Nucleus accumbens (tissue), 56 donors: Measurements from ENCODE around the gene ANO8.
"Not testable (repeated sequence)": the region's sequence is repeated elsewhere in the genome, so short reads cannot be mapped to it uniquely, and the experiment has no call there.

Source experiments
- DNase-seq, 56 donors: peaks; one replicate each; lab custom pipeline; 2025; lab: John Stamatoyannopoulos, UW

ANO8 gene

DNA sequence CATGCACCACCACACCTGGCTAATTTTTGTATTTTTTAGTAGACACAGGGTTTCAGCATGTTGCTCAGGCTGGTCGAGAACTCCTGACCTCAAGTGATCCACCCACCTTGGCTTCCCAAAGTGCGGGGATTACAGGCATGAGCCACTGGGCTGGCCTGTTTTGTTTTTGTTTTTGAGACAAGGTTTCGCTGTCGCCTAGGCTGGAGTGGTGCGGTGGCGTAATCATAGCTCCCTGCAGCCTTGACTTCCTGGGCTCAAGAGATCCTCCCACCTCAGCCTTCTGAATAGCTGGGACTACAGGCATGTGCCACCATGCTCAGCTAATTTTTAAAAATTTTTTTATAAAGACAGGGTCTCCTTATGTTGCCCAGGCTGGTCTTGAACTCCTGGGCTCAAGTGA is 39.1 kb downstream of the ANO8 start:
- not testable (repeated sequence) for DNase-seq

GRCh38 chr19:17294051-17294891 is 40.4 kb downstream of the ANO8 start:
- peak in 1 of 56 donors; percentile 32 for DNase-seq

GRCh38 chr19:17293605-17294004 is 41.0 kb downstream of the ANO8 start:
- no peak for DNase-seq

DNA sequence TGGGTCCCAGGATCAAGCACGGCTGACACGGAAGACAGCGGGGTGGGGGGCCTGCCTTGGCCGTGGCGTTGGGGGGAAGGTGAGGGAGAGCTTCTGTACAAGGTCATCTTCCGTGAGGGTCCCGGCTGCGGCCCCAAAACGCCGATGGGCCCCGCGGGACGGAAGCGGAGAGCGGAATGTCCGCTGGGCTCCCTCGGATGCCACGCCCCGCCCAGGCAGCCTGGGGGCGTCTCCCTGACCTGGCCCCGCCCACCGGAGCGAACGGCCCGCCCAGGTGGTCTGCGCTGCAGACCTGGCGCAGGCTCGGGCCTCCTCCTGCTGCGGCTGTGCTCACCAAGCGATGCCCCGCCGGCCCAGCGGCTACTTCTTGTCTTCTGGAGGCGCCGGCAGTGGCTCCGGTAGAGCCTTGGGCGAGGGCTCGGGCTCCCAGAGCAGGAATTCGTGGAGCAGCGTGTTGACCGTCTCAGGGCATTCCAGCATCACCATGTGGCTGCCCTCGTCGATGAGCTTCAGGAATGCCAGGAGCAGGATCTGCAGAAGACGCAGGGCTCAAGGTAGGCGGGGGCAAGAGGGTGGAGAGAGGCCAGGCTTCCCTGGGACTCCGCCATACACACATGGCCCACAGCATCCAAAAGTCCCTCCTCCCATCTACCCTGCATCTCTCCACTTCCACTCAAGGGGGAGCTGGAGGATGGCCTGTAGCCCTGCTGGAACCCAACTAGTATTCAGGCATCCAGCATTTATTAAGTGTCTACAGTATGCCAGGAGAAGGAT is 42.2 kb downstream of the ANO8 start:
- peak in 24 of 56 donors; percentile 0 to 63 (median 14) for DNase-seq

DNA sequence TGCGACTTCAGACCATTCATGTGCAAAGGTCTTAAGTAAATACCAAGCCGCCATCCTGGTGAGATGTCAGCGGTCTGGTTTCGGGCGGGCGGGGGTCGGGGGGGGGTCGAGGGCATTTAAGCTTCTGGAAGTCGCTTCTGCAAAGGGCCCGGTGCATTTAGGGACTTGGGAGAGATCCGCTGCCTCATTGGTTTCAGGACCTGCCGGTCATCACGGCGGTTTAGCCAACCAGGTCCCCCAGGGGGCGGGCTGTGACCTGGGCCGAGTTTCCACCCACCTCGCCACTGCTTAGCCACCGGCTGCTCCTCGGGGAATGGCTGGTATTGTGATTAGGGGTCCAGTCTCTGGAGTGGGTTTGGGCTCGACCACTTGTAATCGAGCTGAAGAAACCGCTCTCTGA is 45.2 kb downstream of the ANO8 start:
- DNase-seq = peak in 21 of 56 donors; percentile 1 to 46 (median 16)

- DNase-seq = no peak
These were observed 47.9 kb downstream of the ANO8 start for GRCh38 chr19:17286752-17287151.

DNA sequence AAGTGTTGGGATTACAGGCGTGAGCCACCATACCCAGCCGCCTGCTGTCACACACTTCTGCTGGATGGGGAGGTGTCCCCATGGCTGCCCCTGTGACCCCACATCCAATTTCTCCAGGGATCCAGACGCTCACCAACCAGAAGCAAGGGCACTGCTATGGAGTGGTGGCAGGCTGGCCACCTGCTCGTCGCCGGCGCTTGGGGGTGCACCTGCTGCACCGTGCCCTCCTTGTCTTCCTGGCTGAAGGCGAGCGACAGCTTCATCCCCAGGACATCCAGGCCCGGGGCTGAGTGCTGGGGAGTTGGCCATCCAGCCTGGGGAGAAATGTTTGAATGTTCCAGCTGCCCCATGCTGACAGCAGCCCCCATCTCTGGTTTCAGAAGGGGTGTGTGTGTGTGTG is 48.4 kb downstream of the ANO8 start:
- no peak for DNase-seq

DNA sequence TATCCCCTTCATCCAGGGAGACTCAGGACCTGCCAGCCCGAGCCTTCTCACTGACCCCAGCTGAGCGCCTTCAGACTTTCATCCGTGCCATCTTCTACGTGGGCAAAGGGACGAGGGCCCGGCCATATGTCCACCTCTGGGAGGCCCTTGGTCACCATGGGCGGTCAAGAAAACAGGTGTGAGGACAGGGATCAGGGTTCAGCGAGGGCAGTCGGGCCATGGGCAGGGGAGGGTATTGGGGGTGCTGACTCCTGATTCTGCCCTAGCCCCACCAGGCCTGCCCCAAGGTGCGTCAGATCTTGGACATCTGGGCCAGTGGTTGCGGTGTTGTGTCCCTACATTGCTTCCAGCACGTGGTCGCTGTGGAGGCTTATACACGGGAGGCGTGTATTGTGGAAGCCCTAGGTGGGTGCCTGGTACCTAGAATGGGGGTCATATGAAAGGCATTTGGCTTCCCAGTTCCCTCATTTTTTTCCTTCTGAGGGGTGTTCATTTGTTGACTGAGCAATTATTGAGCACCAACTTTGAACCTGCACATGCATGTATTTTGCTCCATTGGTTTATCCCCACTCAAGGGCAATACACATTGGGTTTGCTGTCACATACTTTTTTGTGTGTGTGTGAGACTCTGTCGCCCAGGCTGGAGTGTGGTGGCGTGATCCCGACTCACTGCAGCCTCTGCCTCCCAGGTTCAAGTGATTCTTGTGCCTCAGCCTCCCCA is 49.1 kb downstream of the ANO8 start:
- no peak for DNase-seq

DNA sequence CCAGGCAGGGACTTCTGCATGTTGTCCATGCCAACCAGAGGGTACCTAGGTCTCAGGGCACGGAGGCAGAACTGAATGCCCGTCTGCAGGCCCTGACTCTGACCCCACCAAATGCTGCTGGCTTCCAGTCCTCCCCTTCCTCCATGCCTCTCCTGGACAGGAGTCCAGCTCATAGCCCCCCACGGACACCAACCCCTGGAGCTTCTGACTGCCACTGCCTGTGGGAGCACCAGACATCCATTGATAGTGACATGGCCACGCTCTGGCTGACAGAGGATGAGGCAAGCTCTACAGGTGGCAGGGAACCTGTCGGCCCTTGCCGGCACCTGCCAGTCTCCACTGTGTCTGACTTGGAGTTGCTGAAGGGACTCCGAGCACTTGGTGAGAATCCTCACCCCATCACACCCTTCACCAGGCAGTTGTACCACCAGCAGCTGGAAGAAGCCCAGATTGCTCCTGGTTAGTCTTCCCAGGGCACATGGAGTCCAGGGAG is 51.1 kb downstream of the ANO8 start:
- DNase-seq = no peak

GRCh38 chr19:17282488-17283125 is 52.0 kb downstream of the ANO8 start:
- DNase-seq = peak in 48 of 56 donors; percentile 7 to 80 (median 40)

DNA sequence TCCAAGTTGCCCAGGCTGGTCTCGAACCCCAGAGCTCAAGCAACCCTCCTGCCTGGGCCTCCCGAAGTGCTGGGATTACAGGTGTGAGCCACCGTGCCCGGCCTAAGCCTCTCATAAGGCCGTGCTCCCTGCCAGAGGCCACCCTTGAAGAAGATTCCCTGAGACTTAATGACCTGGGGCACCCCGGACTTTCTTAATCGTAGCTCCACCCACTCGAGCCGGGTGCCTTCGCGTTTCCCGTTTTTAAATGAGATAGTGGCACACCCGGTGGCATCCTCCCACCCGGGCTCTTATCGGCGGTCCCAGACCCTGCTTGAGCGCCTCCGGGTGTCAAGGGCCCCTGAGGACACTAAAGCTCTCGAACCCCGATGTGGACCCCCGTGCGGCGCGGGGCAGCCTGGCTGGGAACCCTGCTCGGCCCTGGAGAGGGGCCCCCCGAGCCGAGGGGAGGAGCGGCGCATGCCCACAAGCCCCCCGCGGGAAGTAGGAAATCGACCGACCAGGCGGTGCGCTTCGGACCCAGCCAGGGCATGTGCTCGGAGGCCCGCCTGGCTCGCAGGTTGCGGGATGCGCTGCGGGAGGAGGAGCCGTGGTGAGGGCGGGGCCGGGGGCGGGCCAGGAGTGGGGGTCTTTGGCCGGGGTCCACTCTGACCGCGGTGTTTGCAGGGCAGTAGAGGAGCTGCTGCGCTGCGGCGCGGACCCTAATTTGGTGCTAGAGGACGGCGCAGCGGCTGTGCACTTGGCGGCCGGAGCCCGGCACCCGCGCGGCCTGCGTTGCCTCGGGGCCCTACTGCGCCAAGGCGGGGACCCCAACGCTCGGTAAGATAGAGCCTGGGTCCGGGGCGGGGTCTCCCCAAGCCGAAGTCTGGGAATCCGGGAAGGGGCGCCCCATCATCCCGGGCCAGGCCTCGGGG is 53.0 kb downstream of the ANO8 start, which contains the start of gene ANKLE1:
TSS of gene ANKLE1 (plus strand) at position 511 of the 914 bp plus-strand sequence. CDS start at position 531, 20 bp downstream.
- DNase-seq = peak in 11 of 56 donors; percentile 0 to 55 (median 12)

DNA sequence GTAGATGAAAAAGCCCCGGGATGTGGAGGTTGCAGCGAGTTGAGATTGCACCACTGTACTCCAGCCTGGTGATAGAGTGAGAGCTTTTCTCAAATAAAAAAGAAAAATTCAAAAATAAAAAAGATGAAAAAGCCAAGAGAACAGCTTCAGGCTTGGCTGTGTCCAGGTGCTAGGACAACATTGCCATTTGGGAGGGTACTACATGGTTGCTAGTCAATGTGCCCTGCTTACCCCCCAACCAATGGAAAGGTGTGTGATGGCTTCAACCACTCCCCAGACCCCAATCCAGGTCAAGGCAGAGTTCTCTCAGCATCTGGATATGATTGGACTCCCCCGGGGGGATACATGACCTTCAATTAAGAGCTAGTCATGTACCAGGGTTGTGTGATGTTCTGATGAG is 55.2 kb downstream of the ANO8 start:
- no peak for DNase-seq

GRCh38 chr19:17275441-17276175 is 59.0 kb downstream of the ANO8 start:
- no peak for DNase-seq

- not testable (repeated sequence) for DNase-seq
These were observed 59.8 kb downstream of the ANO8 start for GRCh38 chr19:17274892-17275291.
